Measurements from ENCODE around the gene CT45A6. TPM values are rescaled to one million over a fixed set of nuclear protein-coding genes. Genes with fewer than 3 reads are reported as not detected.
"Not testable (repeated sequence)": the region's sequence is repeated elsewhere in the genome, so short reads cannot be mapped to it uniquely, and the experiment has no call there.

CT45A6 gene
- not detected for polyA plus RNA-seq (2013, experiment 1 of 2)
- polyA plus RNA-seq (2013, experiment 2 of 2) = not detected

DNA sequence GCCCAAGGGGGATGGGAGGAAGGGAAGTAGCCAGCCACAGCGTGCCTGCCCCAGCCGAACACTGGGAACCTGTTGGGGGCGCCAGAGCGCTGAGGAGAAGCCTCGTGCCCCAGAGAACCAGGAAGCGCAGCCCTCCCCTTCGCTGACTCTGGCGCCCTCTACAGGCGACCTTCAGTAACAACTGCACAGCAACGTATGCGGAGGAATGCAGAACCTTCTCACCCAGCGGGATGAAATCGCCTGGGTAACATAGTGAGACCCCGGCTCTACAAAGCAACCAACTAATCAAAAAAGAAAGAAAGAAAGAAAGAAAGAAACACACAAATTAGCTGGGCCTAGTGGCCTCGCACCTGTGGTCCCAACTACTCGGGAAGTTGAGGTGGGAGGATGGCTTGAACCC, at the start of gene CT45A6:
TSS of gene CT45A6 (minus strand) at position 101 of the 400 bp plus-strand sequence. CDS start 3,794 bp downstream, outside the sequence.
- WGBS, 2 donors (ENCODE audit: extremely low coverage in 2 of 2, insufficient read length in 2 of 2, insufficient replicate concordance in 1 of 2) = no CpG with 5 or more reads among the region's 16 CpGs
- H3K9me3 ChIP-seq (replicated peaks in 1 of 2; ENCODE audit: control insufficient read depth in 2 of 2, insufficient read depth in 1 of 2, low read depth in 1 of 2, low read length in 2 of 2); H3K27me3 ChIP-seq (ENCODE audit: control insufficient read depth in 3 of 3, insufficient read depth in 3 of 3, low read depth in 1 of 3, low read length in 3 of 3); H2BK15ac ChIP-seq (ENCODE audit: low read length); H3K36me3 ChIP-seq (replicated peaks in 1 of 2; ENCODE audit: control insufficient read depth in 2 of 2, insufficient read depth in 2 of 2, low read length in 2 of 2); H3K23ac ChIP-seq (ENCODE audit: low read depth, low read length, poor library complexity); H3K14ac ChIP-seq (ENCODE audit: low read length); H3K4ac ChIP-seq (ENCODE audit: low read length); H3K9ac ChIP-seq (ENCODE audit: low read depth, low read length, poor library complexity); H2BK5ac ChIP-seq (ENCODE audit: low read length); H4K8ac ChIP-seq (ENCODE audit: low read depth, low read length); H3K4me3 ChIP-seq (ENCODE audit: low read length in 2 of 2); H2BK120ac ChIP-seq (ENCODE audit: low read depth, low read length); H4K91ac ChIP-seq (ENCODE audit: low read depth, low read length, poor library complexity); DNase-seq (ENCODE audit: low spot score); H2BK12ac ChIP-seq (ENCODE audit: low read length); H2AFZ ChIP-seq (ENCODE audit: low read length); H3K79me1 ChIP-seq (ENCODE audit: low read depth, low read length); H2AK5ac ChIP-seq (ENCODE audit: low read depth, low read length); H3K18ac ChIP-seq (ENCODE audit: low read length); H3K4me1 ChIP-seq (ENCODE audit: control insufficient read depth in 2 of 2, insufficient read depth in 1 of 2, low read depth in 1 of 2, low read length in 2 of 2); H3K4me2 ChIP-seq (ENCODE audit: insufficient read depth, low read length, poor library complexity, severe bottlenecking); H3K27ac ChIP-seq (replicated peaks; ENCODE audit: low read length): not testable (repeated sequence)

DNA sequence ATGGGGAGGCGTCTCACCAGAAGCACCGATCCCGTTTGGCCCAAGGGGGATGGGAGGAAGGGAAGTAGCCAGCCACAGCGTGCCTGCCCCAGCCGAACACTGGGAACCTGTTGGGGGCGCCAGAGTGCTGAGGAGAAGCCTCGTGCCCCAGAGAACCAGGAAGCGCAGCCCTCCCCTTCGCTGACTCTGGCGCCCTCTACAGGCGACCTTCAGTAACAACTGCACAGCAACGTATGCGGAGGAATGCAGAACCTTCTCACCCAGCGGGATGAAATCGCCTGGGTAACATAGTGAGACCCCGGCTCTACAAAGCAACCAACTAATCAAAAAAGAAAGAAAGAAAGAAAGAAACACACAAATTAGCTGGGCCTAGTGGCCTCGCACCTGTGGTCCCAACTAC, 34.6 kb upstream of the CT45A6 start, which contains the start of gene CT45A7:
TSS of gene CT45A7 (minus strand) at position 101 of the 400 bp plus-strand sequence. CDS start 3,747 bp downstream, outside the sequence.
- H3K9me3 ChIP-seq (replicated peaks in 1 of 2; ENCODE audit: control insufficient read depth in 2 of 2, insufficient read depth in 1 of 2, low read depth in 1 of 2, low read length in 2 of 2); H4K91ac ChIP-seq (ENCODE audit: low read depth, low read length, poor library complexity); H2BK120ac ChIP-seq (ENCODE audit: low read depth, low read length); H3K4me1 ChIP-seq (ENCODE audit: control insufficient read depth in 2 of 2, insufficient read depth in 1 of 2, low read depth in 1 of 2, low read length in 2 of 2); H3K23ac ChIP-seq (ENCODE audit: low read depth, low read length, poor library complexity); H3K27ac ChIP-seq (replicated peaks; ENCODE audit: low read length); DNase-seq (ENCODE audit: low spot score); H3K18ac ChIP-seq (ENCODE audit: low read length); H3K79me1 ChIP-seq (ENCODE audit: low read depth, low read length); H3K27me3 ChIP-seq (ENCODE audit: control insufficient read depth in 3 of 3, insufficient read depth in 3 of 3, low read depth in 1 of 3, low read length in 3 of 3); H4K8ac ChIP-seq (ENCODE audit: low read depth, low read length); H3K36me3 ChIP-seq (replicated peaks in 1 of 2; ENCODE audit: control insufficient read depth in 2 of 2, insufficient read depth in 2 of 2, low read length in 2 of 2); H3K4me3 ChIP-seq (ENCODE audit: low read length in 2 of 2); H3K4me2 ChIP-seq (ENCODE audit: insufficient read depth, low read length, poor library complexity, severe bottlenecking); H3K4ac ChIP-seq (ENCODE audit: low read length); H2BK5ac ChIP-seq (ENCODE audit: low read length); H2BK15ac ChIP-seq (ENCODE audit: low read length); H3K14ac ChIP-seq (ENCODE audit: low read length); H2AK5ac ChIP-seq (ENCODE audit: low read depth, low read length); H3K9ac ChIP-seq (ENCODE audit: low read depth, low read length, poor library complexity); H2AFZ ChIP-seq (ENCODE audit: low read length); H2BK12ac ChIP-seq (ENCODE audit: low read length): not testable (repeated sequence)
- no CpG with 5 or more reads among the region's 17 CpGs for WGBS, 2 donors (ENCODE audit: extremely low coverage in 2 of 2, insufficient read length in 2 of 2, insufficient replicate concordance in 1 of 2)

GRCh38 chrX:135819912-135820311, 17.3 kb upstream of the CT45A6 start, which contains the start of gene CT45A2:
CT45A2 (minus strand) TSS chrX:135820012; CDS start chrX:135816265, 3,747 bp downstream.
- H3K18ac ChIP-seq (ENCODE audit: low read length); H3K36me3 ChIP-seq (replicated peaks in 1 of 2; ENCODE audit: control insufficient read depth in 2 of 2, insufficient read depth in 2 of 2, low read length in 2 of 2); H3K27me3 ChIP-seq (ENCODE audit: control insufficient read depth in 3 of 3, insufficient read depth in 3 of 3, low read depth in 1 of 3, low read length in 3 of 3); H3K9ac ChIP-seq (ENCODE audit: low read depth, low read length, poor library complexity); DNase-seq (ENCODE audit: low spot score); H3K4me2 ChIP-seq (ENCODE audit: insufficient read depth, low read length, poor library complexity, severe bottlenecking); H3K4ac ChIP-seq (ENCODE audit: low read length); H2BK15ac ChIP-seq (ENCODE audit: low read length); H2BK12ac ChIP-seq (ENCODE audit: low read length); H3K27ac ChIP-seq (replicated peaks; ENCODE audit: low read length); H3K4me1 ChIP-seq (ENCODE audit: control insufficient read depth in 2 of 2, insufficient read depth in 1 of 2, low read depth in 1 of 2, low read length in 2 of 2); H2BK5ac ChIP-seq (ENCODE audit: low read length); H4K91ac ChIP-seq (ENCODE audit: low read depth, low read length, poor library complexity); H2AFZ ChIP-seq (ENCODE audit: low read length); H3K4me3 ChIP-seq (ENCODE audit: low read length in 2 of 2); H3K79me1 ChIP-seq (ENCODE audit: low read depth, low read length); H3K9me3 ChIP-seq (replicated peaks in 1 of 2; ENCODE audit: control insufficient read depth in 2 of 2, insufficient read depth in 1 of 2, low read depth in 1 of 2, low read length in 2 of 2); H2BK120ac ChIP-seq (ENCODE audit: low read depth, low read length); H3K23ac ChIP-seq (ENCODE audit: low read depth, low read length, poor library complexity); H3K14ac ChIP-seq (ENCODE audit: low read length); H2AK5ac ChIP-seq (ENCODE audit: low read depth, low read length); H4K8ac ChIP-seq (ENCODE audit: low read depth, low read length): not testable (repeated sequence)
- no CpG with 5 or more reads among the region's 17 CpGs for WGBS, 2 donors (ENCODE audit: extremely low coverage in 2 of 2, insufficient read length in 2 of 2, insufficient replicate concordance in 1 of 2)

DNA sequence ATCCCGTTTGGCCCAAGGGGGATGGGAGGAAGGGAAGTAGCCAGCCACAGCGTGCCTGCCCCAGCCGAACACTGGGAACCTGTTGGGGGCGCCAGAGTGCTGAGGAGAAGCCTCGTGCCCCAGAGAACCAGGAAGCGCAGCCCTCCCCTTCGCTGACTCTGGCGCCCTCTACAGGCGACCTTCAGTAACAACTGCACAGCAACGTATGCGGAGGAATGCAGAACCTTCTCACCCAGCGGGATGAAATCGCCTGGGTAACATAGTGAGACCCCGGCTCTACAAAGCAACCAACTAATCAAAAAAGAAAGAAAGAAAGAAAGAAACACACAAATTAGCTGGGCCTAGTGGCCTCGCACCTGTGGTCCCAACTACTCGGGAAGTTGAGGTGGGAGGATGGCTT, 17.2 kb downstream of the CT45A6 start, which contains the start of gene CT45A5:
TSS of gene CT45A5 (minus strand) at position 101 of the 400 bp plus-strand sequence. CDS start 3,774 bp downstream, outside the sequence.
- H3K79me1 ChIP-seq (ENCODE audit: low read depth, low read length) = not testable (repeated sequence)

More for the DNA sequence above, 17.2 kb downstream of the CT45A6 start, which contains the start of gene CT45A5:
- H3K27me3 ChIP-seq (ENCODE audit: control insufficient read depth in 3 of 3, insufficient read depth in 3 of 3, low read depth in 1 of 3, low read length in 3 of 3); H4K91ac ChIP-seq (ENCODE audit: low read depth, low read length, poor library complexity); H3K4me1 ChIP-seq (ENCODE audit: control insufficient read depth in 2 of 2, insufficient read depth in 1 of 2, low read depth in 1 of 2, low read length in 2 of 2); H2BK12ac ChIP-seq (ENCODE audit: low read length); H3K4me2 ChIP-seq (ENCODE audit: insufficient read depth, low read length, poor library complexity, severe bottlenecking); H3K4me3 ChIP-seq (ENCODE audit: low read length in 2 of 2); H3K36me3 ChIP-seq (replicated peaks in 1 of 2; ENCODE audit: control insufficient read depth in 2 of 2, insufficient read depth in 2 of 2, low read length in 2 of 2); H3K4ac ChIP-seq (ENCODE audit: low read length); H2BK5ac ChIP-seq (ENCODE audit: low read length); H3K27ac ChIP-seq (replicated peaks; ENCODE audit: low read length); H3K9ac ChIP-seq (ENCODE audit: low read depth, low read length, poor library complexity); H2AK5ac ChIP-seq (ENCODE audit: low read depth, low read length); H4K8ac ChIP-seq (ENCODE audit: low read depth, low read length); H3K23ac ChIP-seq (ENCODE audit: low read depth, low read length, poor library complexity); H3K18ac ChIP-seq (ENCODE audit: low read length); H2BK15ac ChIP-seq (ENCODE audit: low read length); H3K9me3 ChIP-seq (replicated peaks in 1 of 2; ENCODE audit: control insufficient read depth in 2 of 2, insufficient read depth in 1 of 2, low read depth in 1 of 2, low read length in 2 of 2); H2BK120ac ChIP-seq (ENCODE audit: low read depth, low read length); H3K14ac ChIP-seq (ENCODE audit: low read length); H2AFZ ChIP-seq (ENCODE audit: low read length); DNase-seq (ENCODE audit: low spot score): not testable (repeated sequence)
- WGBS, 2 donors (ENCODE audit: extremely low coverage in 2 of 2, insufficient read length in 2 of 2, insufficient replicate concordance in 1 of 2) = no CpG with 5 or more reads among the region's 16 CpGs

Data from neuronal stem cell (in vitro differentiated cells).